ENCODE results near the gene PALLD. TPM values are rescaled to one million over a fixed set of nuclear protein-coding genes. Genes with fewer than 3 reads are reported as not detected.

Gene PALLD
- total RNA-seq, 1 experiment from 2014 or later = 18.3 TPM

DNA sequence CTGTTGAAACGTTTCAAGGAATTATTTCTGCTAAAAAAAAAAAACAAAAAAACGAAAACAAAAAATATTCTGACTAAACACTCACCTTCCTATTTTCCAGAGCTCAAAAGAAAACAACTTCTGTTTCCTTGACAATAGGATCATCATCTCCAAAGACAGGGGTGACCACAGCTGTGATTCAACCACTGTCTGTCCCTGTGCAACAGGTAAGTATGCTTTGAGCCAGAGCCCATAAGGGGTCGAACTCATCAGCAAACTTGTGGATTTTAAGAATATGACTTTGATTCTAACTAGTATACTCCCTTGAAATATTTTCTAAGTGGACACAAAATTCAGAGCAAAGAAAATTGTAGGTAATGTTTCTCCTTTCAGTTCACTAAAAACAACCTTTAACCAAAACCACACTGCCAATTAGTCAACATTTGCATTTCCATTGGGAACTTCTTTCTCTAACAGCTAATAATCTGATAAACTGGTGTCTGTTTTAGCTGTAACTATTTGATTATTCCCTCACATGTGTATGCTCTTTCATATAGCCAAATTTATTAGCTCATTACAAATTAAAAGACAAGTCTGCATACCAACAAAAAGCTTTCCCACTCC is 186.1 kb downstream of the PALLD start:
- no peak for DNase-seq
- no peak overlapping the region for H2AFZ ChIP-seq (ENCODE audit: low read length)
- TF ChIP-seq, protein P1, sequence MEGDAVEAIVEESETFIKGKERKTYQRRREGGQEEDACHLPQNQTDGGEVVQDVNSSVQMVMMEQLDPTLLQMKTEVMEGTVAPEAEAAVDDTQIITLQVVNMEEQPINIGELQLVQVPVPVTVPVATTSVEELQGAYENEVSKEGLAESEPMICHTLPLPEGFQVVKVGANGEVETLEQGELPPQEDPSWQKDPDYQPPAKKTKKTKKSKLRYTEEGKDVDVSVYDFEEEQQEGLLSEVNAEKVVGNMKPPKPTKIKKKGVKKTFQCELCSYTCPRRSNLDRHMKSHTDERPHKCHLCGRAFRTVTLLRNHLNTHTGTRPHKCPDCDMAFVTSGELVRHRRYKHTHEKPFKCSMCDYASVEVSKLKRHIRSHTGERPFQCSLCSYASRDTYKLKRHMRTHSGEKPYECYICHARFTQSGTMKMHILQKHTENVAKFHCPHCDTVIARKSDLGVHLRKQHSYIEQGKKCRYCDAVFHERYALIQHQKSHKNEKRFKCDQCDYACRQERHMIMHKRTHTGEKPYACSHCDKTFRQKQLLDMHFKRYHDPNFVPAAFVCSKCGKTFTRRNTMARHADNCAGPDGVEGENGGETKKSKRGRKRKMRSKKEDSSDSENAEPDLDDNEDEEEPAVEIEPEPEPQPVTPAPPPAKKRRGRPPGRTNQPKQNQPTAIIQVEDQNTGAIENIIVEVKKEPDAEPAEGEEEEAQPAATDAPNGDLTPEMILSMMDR (conservative IDR thresholded peaks at IDR 0.05) = no peak
- H4K5ac ChIP-seq (ENCODE audit: insufficient read length, low read depth, low read length) = no peak overlapping the region
- H3K79me1 ChIP-seq (ENCODE audit: insufficient read depth, low read depth, low read length, poor library complexity, severe bottlenecking) = no peaks in the 10 kb centered on the region
- H3K27me3 ChIP-seq (ENCODE audit: insufficient read depth, low read length) = no peaks in the 10 kb centered on the region
- H4K8ac ChIP-seq (replicated peaks; ENCODE audit: insufficient read length, low read depth, low read length) = no peak overlapping the region
- H3K27me3 Mint-ChIP-seq (ENCODE audit: low read depth) = no peaks in the 10 kb centered on the region; the same call in 1 of the 2 replicates
- H3K9me3 Mint-ChIP-seq = no peaks in the 10 kb centered on the region
- no peak overlapping the region for H2BK120ac ChIP-seq (ENCODE audit: low read depth, low read length, poor library complexity, severe bottlenecking)
- H3K9me3 ChIP-seq (ENCODE audit: control insufficient read depth, low read depth, low read length) = no peaks in the 10 kb centered on the region
- no peak overlapping the region for H3K4me3 Mint-ChIP-seq
- no peak overlapping the region for H3K14ac ChIP-seq (ENCODE audit: insufficient read depth, low read length)
- no peaks in the 10 kb centered on the region for H3K23me2 ChIP-seq (ENCODE audit: insufficient read length, low read depth, low read length, poor library complexity, severe bottlenecking)
- no peak overlapping the region for H3K4me2 ChIP-seq (ENCODE audit: insufficient read depth, insufficient read length, low read length)
- H3K4ac ChIP-seq (ENCODE audit: low read depth, low read length) = no peak overlapping the region
- H3K4me1 ChIP-seq (ENCODE audit: insufficient read depth, low read length) = no peaks in the 10 kb centered on the region
- H3K23ac ChIP-seq (ENCODE audit: insufficient read length, low read depth, low read length) = no peak overlapping the region
- no peak overlapping the region for H4K91ac ChIP-seq (ENCODE audit: insufficient read length, low read depth, low read length)
- H3K27ac Mint-ChIP-seq = no peak overlapping the region
- H2BK12ac ChIP-seq (ENCODE audit: insufficient read length, low read depth, low read length) = no peak overlapping the region
- 100% methylated on average over 1 of the region's 3 CpGs for WGBS (ENCODE audit: extremely low coverage, insufficient read length, low lambda C conversion rate)
- H2AK5ac ChIP-seq (ENCODE audit: insufficient read length, low read length) = no peak overlapping the region
- no peaks in the 10 kb centered on the region for H4K20me1 ChIP-seq (ENCODE audit: control insufficient read depth, insufficient read depth, insufficient read length)
- no peaks in the 10 kb centered on the region for H3K36me3 Mint-ChIP-seq (ENCODE audit: insufficient read depth in 1 of 3, low read depth in 3 of 3)
- H2BK5ac ChIP-seq (ENCODE audit: insufficient read length, low read length) = no peak overlapping the region
- no peak overlapping the region for H3K27ac ChIP-seq (ENCODE audit: insufficient read length, low read depth, low read length)
- H3K79me2 ChIP-seq (ENCODE audit: insufficient read depth, low read length) = no peaks in the 10 kb centered on the region
- H2BK20ac ChIP-seq (ENCODE audit: low read depth, low read length, poor library complexity, severe bottlenecking) = no peak overlapping the region
- no peak overlapping the region for H3K56ac ChIP-seq (ENCODE audit: insufficient read length, low read depth, low read length)
- no peak overlapping the region for H3T11ph ChIP-seq (ENCODE audit: low read length)
- H3K9ac ChIP-seq (ENCODE audit: extremely low read depth, insufficient read length, low read length) = no peak overlapping the region
- H3K18ac ChIP-seq (ENCODE audit: insufficient read length, low read depth, low read length) = no peak overlapping the region
- H3K4me1 Mint-ChIP-seq = peaks cover 0 to 6% of the 10 kb centered on the region in 2 experiments; a peak in 2 of 4 replicates
- H2BK15ac ChIP-seq (ENCODE audit: low read depth, low read length) = no peak overlapping the region

Data from H9 (cell line).